Mesenchymal stem cell (in vitro differentiated cells and primary cell): Measurements from ENCODE around the gene KLKB1.

Experiments
- DNase-seq: peaks from one replicate; pipeline ENCODE4 v3.0.0-alpha.2; 2013
- H2AFZ ChIP-seq: one replicate; pipeline ENCODE4 v1.6.1; 2013; ENCODE audit warnings: low read depth, mild to moderate bottlenecking, control low read depth, inconsistent platforms, low read length, moderate library complexity
- H2AK5ac ChIP-seq: 2 replicates; pipeline ENCODE4 v1.6.1; 2013; ENCODE audit warnings: low read length, moderate library complexity, mild to moderate bottlenecking, inconsistent platforms; ENCODE audit not compliant: severe bottlenecking
- H2BK120ac ChIP-seq: one replicate; pipeline ENCODE4 v1.6.1; 2013; ENCODE audit warnings: low read depth, mild to moderate bottlenecking, inconsistent platforms, low read length, moderate library complexity
- H2BK12ac ChIP-seq, 2 experiments: one replicate each; pipeline ENCODE4 v1.6.1; 2013; ENCODE audit warnings: inconsistent platforms in 2 of 2, low read length in 2 of 2, mild to moderate bottlenecking in 2 of 2, moderate library complexity in 2 of 2, control low read depth in 1 of 2
- H2BK15ac ChIP-seq: one replicate; pipeline ENCODE4 v1.6.1; 2013; ENCODE audit warnings: mild to moderate bottlenecking, low read depth, inconsistent platforms; ENCODE audit not compliant: poor library complexity, severe bottlenecking
- H2BK5ac ChIP-seq: 2 replicates; pipeline ENCODE4 v1.6.1; 2013; ENCODE audit warnings: low read depth, mild to moderate bottlenecking, low read length, control low read depth, inconsistent platforms; ENCODE audit not compliant: poor library complexity, severe bottlenecking
- H3K14ac ChIP-seq, 2 experiments: one replicate each; pipeline ENCODE4 v1.6.1; 2013; ENCODE audit warnings: inconsistent platforms in 2 of 2, low read length in 2 of 2, control low read depth in 1 of 2, mild to moderate bottlenecking in 1 of 2, moderate library complexity in 1 of 2
- H3K18ac ChIP-seq, 2 experiments: one replicate each; pipeline ENCODE4 v1.6.1; 2013; ENCODE audit warnings: inconsistent platforms in 2 of 2, low read length in 2 of 2, control low read depth in 1 of 2, low read depth in 1 of 2, mild to moderate bottlenecking in 1 of 2
- H3K23ac ChIP-seq, 2 experiments: one replicate each; pipeline ENCODE4 v1.6.1; 2013; ENCODE audit warnings: inconsistent platforms in 2 of 2, low read length in 2 of 2, mild to moderate bottlenecking in 2 of 2, moderate library complexity in 2 of 2, control low read depth in 1 of 2
- H3K27ac ChIP-seq: 2 replicates; pipeline ENCODE4 v1.5.1; 2013; ENCODE audit warnings: mild to moderate bottlenecking, moderate library complexity, low read length, control low read depth, inconsistent platforms; ENCODE audit not compliant: poor library complexity, severe bottlenecking
- H3K27me3 ChIP-seq, 2 experiments: 2 replicates each; pipeline versions ENCODE4 v1.6.1 to v1.7.0; 2013; ENCODE audit warnings: low read length in 2 of 2, mild to moderate bottlenecking in 2 of 2, moderate library complexity in 2 of 2, control low read depth in 1 of 2, inconsistent platforms in 1 of 2; ENCODE audit not compliant: control insufficient read depth in 1 of 2, insufficient read depth in 1 of 2
- H3K36me3 ChIP-seq, 2 experiments: 2 replicates each; pipeline versions ENCODE4 v1.6.1 to v1.7.0; 2013; ENCODE audit warnings: low read length in 2 of 2, control low read depth in 1 of 2, inconsistent platforms in 1 of 2, low read depth in 1 of 2, mild to moderate bottlenecking in 1 of 2; ENCODE audit not compliant: insufficient read depth in 2 of 2, control insufficient read depth in 1 of 2
- H3K4ac ChIP-seq, 2 experiments: one replicate each; pipeline ENCODE4 v1.6.1; 2013; ENCODE audit warnings: inconsistent platforms in 2 of 2, low read length in 2 of 2, mild to moderate bottlenecking in 2 of 2, moderate library complexity in 2 of 2, control low read depth in 1 of 2, low read depth in 1 of 2
- H3K4me1 ChIP-seq: 2 replicates; pipeline ENCODE4 v1.6.1; 2013; ENCODE audit warnings: low read depth, low read length, control low read depth; ENCODE audit not compliant: control insufficient read depth, insufficient read depth
- H3K4me2 ChIP-seq: 2 replicates; pipeline ENCODE4 v1.6.1; 2013; ENCODE audit warnings: low read length, mild to moderate bottlenecking, inconsistent platforms; ENCODE audit not compliant: poor library complexity, severe bottlenecking
- H3K4me3 ChIP-seq, 2 experiments: 2 replicates each; pipeline versions ENCODE4 v1.5.1 to v1.7.0; 2013; ENCODE audit warnings: low read length in 2 of 2, mild to moderate bottlenecking in 2 of 2, control low read depth in 1 of 2, low read depth in 1 of 2; ENCODE audit not compliant: insufficient read depth in 1 of 2
- H3K79me1 ChIP-seq: replicated peaks from 2 replicates; pipeline ENCODE4 v1.6.1; 2013; ENCODE audit warnings: mild to moderate bottlenecking, control low read depth, low read length, inconsistent platforms; ENCODE audit not compliant: poor library complexity, severe bottlenecking
- H3K9ac ChIP-seq: 2 replicates; pipeline ENCODE4 v1.7.0; 2013; ENCODE audit warnings: mild to moderate bottlenecking, low read length, moderate library complexity
- H3K9me3 ChIP-seq: 2 replicates; pipeline ENCODE4 v1.7.0; 2013; ENCODE audit warnings: mild to moderate bottlenecking, low read length; ENCODE audit not compliant: control insufficient read depth
- H4K8ac ChIP-seq: one replicate; pipeline ENCODE4 v1.6.1; 2013; ENCODE audit warnings: inconsistent platforms, mild to moderate bottlenecking, low read length, moderate library complexity
- H4K91ac ChIP-seq: one replicate; pipeline ENCODE4 v1.6.1; 2013; ENCODE audit warnings: mild to moderate bottlenecking, low read length, inconsistent platforms
- WGBS: methylation state at CpG from one replicate; pipeline ENCODE4 v1.1.7; 2013; ENCODE audit warnings: mixed read lengths; 5-methylcytosine and 5-hydroxymethylcytosine counted together

The KLKB1 gene

GRCh38 chr4:186216465-186217024 lies 10.8 kb upstream of the KLKB1 start:
- no peak overlapping the region for H3K14ac ChIP-seq
- H4K8ac ChIP-seq: no peak overlapping the region
- no peak overlapping the region for H2AFZ ChIP-seq
- no peak overlapping the region for H3K4ac ChIP-seq
- H2BK5ac ChIP-seq: no peak overlapping the region
- no peak overlapping the region for H3K23ac ChIP-seq
- no peak for DNase-seq
- WGBS: 83% methylated on average over 8 of the region's 8 CpGs
- H3K9ac ChIP-seq: no peak overlapping the region
- H3K27ac ChIP-seq: no peak overlapping the region
- H3K27me3 ChIP-seq: peaks cover 0 to 4% of the 10 kb centered on the region in 2 experiments
- no peaks in the 10 kb centered on the region for H3K4me1 ChIP-seq
- no peak overlapping the region for H2BK15ac ChIP-seq
- H3K4me3 ChIP-seq: peak overlapping the region in 1 of 2 experiments; percentile 28
- H3K18ac ChIP-seq: no peak overlapping the region
- no peak overlapping the region for H4K91ac ChIP-seq
- H3K4me2 ChIP-seq: no peak overlapping the region
- H3K79me1 ChIP-seq: no peaks in the 10 kb centered on the region
- no peak overlapping the region for H2BK120ac ChIP-seq
- H2AK5ac ChIP-seq: no peak overlapping the region
- no peaks in the 10 kb centered on the region for H3K9me3 ChIP-seq
- H3K36me3 ChIP-seq: peaks cover 0 to 7% of the 10 kb centered on the region in 2 experiments
- no peak overlapping the region for H2BK12ac ChIP-seq

- no peak overlapping the region for H4K8ac ChIP-seq
- DNase-seq: no peak
- H3K27ac ChIP-seq: no peak overlapping the region
- H3K4me2 ChIP-seq: no peak overlapping the region
- no peaks in the 10 kb centered on the region for H3K4me1 ChIP-seq
- no peak overlapping the region for H2BK12ac ChIP-seq
- no peak overlapping the region for H3K23ac ChIP-seq
- no peaks in the 10 kb centered on the region for H3K79me1 ChIP-seq
- H4K91ac ChIP-seq: no peak overlapping the region
- no peak overlapping the region for H3K4me3 ChIP-seq
- no peak overlapping the region for H2BK5ac ChIP-seq
- H3K4ac ChIP-seq: no peak overlapping the region
- no peak overlapping the region for H2BK15ac ChIP-seq
- peaks cover 0 to 4% of the 10 kb centered on the region in 2 experiments for H3K27me3 ChIP-seq
- 67% methylated on average over 1 of the region's 1 CpG for WGBS
- no peak overlapping the region for H2AFZ ChIP-seq
- H3K36me3 ChIP-seq: no peaks in the 10 kb centered on the region
- no peak overlapping the region for H2BK120ac ChIP-seq
- H3K18ac ChIP-seq: no peak overlapping the region
- peaks cover 2% of the 10 kb centered on the region for H3K9me3 ChIP-seq
- no peak overlapping the region for H3K9ac ChIP-seq
- H2AK5ac ChIP-seq: no peak overlapping the region
- no peak overlapping the region for H3K14ac ChIP-seq
Observed at GRCh38 chr4:186217733-186218293, 9.5 kb upstream of the KLKB1 start.

DNA sequence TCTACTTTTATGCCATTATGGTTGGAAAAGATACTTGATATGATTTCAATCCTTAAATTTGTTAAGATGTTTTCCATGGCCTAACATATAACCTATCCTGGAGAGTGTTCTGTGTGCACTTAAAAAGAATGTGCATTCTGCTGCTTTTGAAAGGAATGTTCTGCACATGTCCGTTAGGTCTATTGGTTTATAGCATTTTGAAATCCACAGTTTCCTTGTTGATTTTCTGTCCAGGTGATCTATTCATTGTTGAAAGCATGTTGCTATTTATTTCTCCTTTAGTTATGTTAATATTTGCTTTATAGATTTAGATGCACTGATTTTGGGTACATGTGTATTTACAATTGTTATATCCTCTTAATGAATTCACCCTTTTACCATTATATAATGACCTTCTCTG lies 5.7 kb upstream of the KLKB1 start:
- Histone ChIP-seq H3K36me3 (no peaks in the 10 kb centered on the region), H4K91ac (no peak overlapping the region), H3K27ac (no peak overlapping the region), H3K9ac (no peak overlapping the region), H3K4me1 (peaks cover under 1% of the 10 kb centered on the region), H3K4me3 (no peak overlapping the region), H3K14ac (no peak overlapping the region), H3K79me1 (no peaks in the 10 kb centered on the region), H3K23ac (no peak overlapping the region), H4K8ac (no peak overlapping the region), H2BK120ac (no peak overlapping the region), H3K4me2 (no peak overlapping the region), H2AK5ac (no peak overlapping the region), H2BK12ac (no peak overlapping the region), H2BK5ac (no peak overlapping the region), H3K4ac (no peak overlapping the region), H2AFZ (no peak overlapping the region), H3K18ac (no peak overlapping the region), H2BK15ac (no peak overlapping the region), H3K9me3 (peaks cover 2% of the 10 kb centered on the region), H3K27me3 (no peaks in the 10 kb centered on the region)
- no peak for DNase-seq
- 92% methylated on average over 1 of the region's 1 CpG for WGBS

GRCh38 chr4:186225848-186226247 lies 1.5 kb upstream of the KLKB1 start:
- H3K36me3 ChIP-seq: no peaks in the 10 kb centered on the region
- no peak overlapping the region for H2BK12ac ChIP-seq
- H2AK5ac ChIP-seq: no peak overlapping the region
- no peak overlapping the region for H3K27ac ChIP-seq
- H2BK120ac ChIP-seq: no peak overlapping the region
- H3K4me2 ChIP-seq: no peak overlapping the region
- DNase-seq: no peak
- no peak overlapping the region for H4K8ac ChIP-seq
- H2AFZ ChIP-seq: no peak overlapping the region
- no peak overlapping the region for H3K18ac ChIP-seq
- no peaks in the 10 kb centered on the region for H3K27me3 ChIP-seq
- no peak overlapping the region for H3K9ac ChIP-seq
- no peak overlapping the region for H3K4me3 ChIP-seq
- H3K23ac ChIP-seq: no peak overlapping the region
- H3K79me1 ChIP-seq: no peaks in the 10 kb centered on the region
- no peak overlapping the region for H2BK5ac ChIP-seq
- H3K4me1 ChIP-seq: peaks cover 4% of the 10 kb centered on the region
- H4K91ac ChIP-seq: no peak overlapping the region
- no peak overlapping the region for H3K14ac ChIP-seq
- H3K4ac ChIP-seq: no peak overlapping the region
- peaks cover 2% of the 10 kb centered on the region for H3K9me3 ChIP-seq
- H2BK15ac ChIP-seq: no peak overlapping the region
